Measurements from ENCODE around the gene RTP3.
"Not testable (repeated sequence)": the region's sequence is repeated elsewhere in the genome, so short reads cannot be mapped to it uniquely, and the experiment has no call there.

Gene RTP3

GRCh38 chr3:46537316-46537715, 39.5 kb downstream of the RTP3 start:
- H3K4me3 ChIP-seq (replicated peaks; ENCODE audit: low read depth, low read length), result no peak overlapping the region
- DNase-seq (ENCODE audit: low read depth), result no peak
- TF ChIP-seq, protein P1, sequence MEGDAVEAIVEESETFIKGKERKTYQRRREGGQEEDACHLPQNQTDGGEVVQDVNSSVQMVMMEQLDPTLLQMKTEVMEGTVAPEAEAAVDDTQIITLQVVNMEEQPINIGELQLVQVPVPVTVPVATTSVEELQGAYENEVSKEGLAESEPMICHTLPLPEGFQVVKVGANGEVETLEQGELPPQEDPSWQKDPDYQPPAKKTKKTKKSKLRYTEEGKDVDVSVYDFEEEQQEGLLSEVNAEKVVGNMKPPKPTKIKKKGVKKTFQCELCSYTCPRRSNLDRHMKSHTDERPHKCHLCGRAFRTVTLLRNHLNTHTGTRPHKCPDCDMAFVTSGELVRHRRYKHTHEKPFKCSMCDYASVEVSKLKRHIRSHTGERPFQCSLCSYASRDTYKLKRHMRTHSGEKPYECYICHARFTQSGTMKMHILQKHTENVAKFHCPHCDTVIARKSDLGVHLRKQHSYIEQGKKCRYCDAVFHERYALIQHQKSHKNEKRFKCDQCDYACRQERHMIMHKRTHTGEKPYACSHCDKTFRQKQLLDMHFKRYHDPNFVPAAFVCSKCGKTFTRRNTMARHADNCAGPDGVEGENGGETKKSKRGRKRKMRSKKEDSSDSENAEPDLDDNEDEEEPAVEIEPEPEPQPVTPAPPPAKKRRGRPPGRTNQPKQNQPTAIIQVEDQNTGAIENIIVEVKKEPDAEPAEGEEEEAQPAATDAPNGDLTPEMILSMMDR (IDR thresholded peaks at IDR 0.05; ENCODE audit: low read length, missing control alignments), result no peak

- TF ChIP-seq, protein P1 (IDR thresholded peaks at IDR 0.05; ENCODE audit: low read length, missing control alignments), result no peak
- no peak overlapping the region for H3K4me3 ChIP-seq (replicated peaks; ENCODE audit: low read depth, low read length)
- DNase-seq (ENCODE audit: low read depth), result no peak
These were observed 40.0 kb downstream of the RTP3 start for GRCh38 chr3:46537779-46538178.

- DNase-seq (ENCODE audit: low read depth), result not testable (repeated sequence)
These were observed 40.6 kb downstream of the RTP3 start for GRCh38 chr3:46538425-46538802.

GRCh38 chr3:46538803-46539442, 41.1 kb downstream of the RTP3 start:
- no peak overlapping the region for H3K4me3 ChIP-seq (replicated peaks; ENCODE audit: low read depth, low read length)
- peak; percentile 50 for DNase-seq (ENCODE audit: low read depth)
- TF ChIP-seq, protein P1 (IDR thresholded peaks at IDR 0.05; ENCODE audit: low read length, missing control alignments), result no peak

More at GRCh38 chr3:46538425-46538802, 40.6 kb downstream of the RTP3 start:
- not testable (repeated sequence) for H3K4me3 ChIP-seq (replicated peaks; ENCODE audit: low read depth, low read length)

DNA sequence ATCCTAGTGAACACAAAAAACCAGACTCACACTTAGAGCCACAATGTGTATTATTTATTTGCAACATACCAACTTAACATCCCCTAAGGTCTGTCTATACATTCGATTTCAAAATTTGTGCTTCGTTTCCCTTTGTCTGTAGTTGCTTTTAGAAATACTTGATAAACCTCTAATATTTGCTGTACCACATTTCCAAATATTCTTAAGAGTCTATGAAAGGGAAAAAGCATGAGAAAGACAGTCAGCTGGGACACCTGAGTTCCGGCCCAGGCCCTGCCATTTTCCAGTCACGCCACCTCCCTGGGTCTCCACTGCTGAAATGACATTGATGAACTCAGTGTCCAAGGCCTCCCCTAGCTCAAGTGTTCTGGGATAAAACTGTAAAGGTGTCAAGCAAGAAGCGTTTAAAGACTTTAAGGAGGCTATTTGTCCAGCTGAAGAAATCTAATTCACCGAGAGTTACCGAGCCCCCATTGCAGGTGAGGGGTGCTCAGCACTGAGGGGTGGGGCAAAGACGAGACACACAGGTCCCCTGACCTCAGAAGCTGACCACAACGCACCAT, 41.7 kb downstream of the RTP3 start:
- TF ChIP-seq, protein P1 (IDR thresholded peaks at IDR 0.05; ENCODE audit: low read length, missing control alignments), result no peak
- DNase-seq (ENCODE audit: low read depth), result no peak
- no peak overlapping the region for H3K4me3 ChIP-seq (replicated peaks; ENCODE audit: low read depth, low read length)

- TF ChIP-seq, protein P1 (IDR thresholded peaks at IDR 0.05; ENCODE audit: low read length, missing control alignments), result no peak
- DNase-seq (ENCODE audit: low read depth), result no peak
- no peak overlapping the region for H3K4me3 ChIP-seq (replicated peaks; ENCODE audit: low read depth, low read length)
These were observed 42.8 kb downstream of the RTP3 start for GRCh38 chr3:46540550-46540949.

GRCh38 chr3:46541835-46542234, 44.1 kb downstream of the RTP3 start:
- DNase-seq (ENCODE audit: low read depth), result no peak
- no peak overlapping the region for H3K4me3 ChIP-seq (replicated peaks; ENCODE audit: low read depth, low read length)
- TF ChIP-seq, protein P1 (IDR thresholded peaks at IDR 0.05; ENCODE audit: low read length, missing control alignments), result no peak

Measured in fibroblast of pulmonary artery (primary cell).